GM19438 (cell line): ENCODE data around the gene IQCK.

ENCODE experiments used
- ATAC-seq: cut with Tn5 transposase; IDR thresholded peaks from one replicate; pipeline ENCODE4 v1.9.1; 2021; ENCODE audit warnings: low read depth; ENCODE audit not compliant: unreplicated experiment

Gene IQCK

DNA sequence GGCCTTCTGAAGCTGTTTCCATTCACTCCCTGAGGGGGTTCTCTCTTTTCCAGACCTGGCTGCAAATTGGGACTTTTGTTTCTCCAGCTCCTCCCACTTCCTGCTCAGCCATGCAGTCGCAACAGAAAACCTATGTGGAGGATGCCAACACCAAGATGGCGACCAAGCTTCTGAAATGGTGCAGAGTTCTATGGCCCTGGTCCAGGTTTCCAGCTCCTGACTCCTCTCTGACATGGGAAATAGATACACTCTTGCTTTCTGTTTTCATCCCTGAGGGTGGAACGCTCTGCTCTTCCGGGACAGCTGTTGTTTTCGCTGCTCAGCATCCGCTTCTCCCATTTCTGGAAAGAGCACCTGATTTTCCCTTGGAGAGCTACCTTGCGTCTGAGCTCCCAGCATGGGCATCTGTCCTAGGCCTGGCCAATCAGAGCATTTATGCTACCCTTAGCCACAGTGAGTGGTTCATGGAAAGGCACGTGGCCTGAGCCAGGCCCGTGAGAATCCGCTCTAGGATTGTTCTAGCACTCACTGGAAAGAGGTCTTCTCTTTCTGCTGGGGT lies 158.5 kb downstream of the IQCK start:
- ATAC-seq, result no peak

DNA sequence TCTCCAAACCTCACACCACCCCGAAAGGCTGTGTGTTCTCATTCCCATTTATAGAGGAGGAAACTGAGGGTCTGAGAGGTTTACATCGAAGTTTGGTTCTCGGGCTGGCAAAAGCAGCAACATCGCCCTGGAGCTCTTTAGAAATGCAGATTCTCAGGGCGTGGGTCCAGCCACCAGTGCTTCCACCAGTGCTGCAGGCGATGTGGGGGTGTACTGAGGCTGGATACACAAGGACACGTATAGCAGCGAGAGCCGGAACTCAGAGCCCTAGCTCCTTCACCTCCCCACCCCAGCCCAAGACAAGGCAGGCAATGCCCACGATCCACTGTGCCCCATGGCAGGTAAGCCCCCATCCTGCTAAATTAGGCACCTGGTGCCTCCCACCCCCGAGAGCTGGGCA lies 160.7 kb downstream of the IQCK start:
- ATAC-seq, result no peak

GRCh38 chr16:19879241-19879792 lies 161.2 kb downstream of the IQCK start:
- ATAC-seq, result no peak

DNA sequence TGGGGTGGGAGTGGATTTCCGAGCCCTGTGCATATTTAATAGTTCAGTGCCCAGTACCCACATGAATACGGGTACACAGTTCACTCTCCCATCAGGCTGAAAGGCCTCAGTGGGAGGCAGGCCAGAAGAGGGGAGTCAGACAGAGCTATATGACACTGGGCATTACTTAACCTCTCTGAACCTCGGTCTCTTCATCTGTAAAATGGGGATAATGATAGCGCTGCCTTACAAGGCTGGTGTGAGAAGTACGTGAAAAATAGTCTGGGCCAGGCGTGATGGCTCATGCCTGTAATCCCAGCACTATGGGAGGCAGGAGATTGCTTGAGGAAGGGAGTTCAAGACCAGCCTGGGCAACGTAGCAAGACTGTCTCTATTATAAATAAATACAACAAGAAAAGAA lies 163.0 kb downstream of the IQCK start:
- ATAC-seq, result no peak

GRCh38 chr16:19881783-19882182 lies 163.7 kb downstream of the IQCK start:
- no peak for ATAC-seq

DNA sequence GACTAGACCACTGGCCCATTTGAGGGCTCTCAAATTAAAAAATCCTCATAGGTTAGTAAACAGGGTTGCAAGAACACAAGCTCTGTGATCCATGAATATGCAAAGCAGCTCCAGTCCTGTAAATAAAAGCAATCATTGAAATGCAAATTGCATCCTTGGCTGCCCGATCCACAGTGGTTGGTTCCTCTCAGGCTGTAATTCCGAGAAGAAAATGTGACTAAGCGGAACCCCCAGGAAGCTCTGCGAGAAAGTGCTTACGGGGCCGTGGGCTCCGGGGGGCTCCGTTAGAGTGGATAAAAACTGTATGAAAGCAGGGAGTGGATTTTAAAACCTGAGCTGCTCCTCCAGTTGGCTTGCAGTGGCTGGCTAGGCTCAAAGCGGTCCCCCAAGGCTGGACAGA lies 164.1 kb downstream of the IQCK start:
- ATAC-seq, result no peak

DNA sequence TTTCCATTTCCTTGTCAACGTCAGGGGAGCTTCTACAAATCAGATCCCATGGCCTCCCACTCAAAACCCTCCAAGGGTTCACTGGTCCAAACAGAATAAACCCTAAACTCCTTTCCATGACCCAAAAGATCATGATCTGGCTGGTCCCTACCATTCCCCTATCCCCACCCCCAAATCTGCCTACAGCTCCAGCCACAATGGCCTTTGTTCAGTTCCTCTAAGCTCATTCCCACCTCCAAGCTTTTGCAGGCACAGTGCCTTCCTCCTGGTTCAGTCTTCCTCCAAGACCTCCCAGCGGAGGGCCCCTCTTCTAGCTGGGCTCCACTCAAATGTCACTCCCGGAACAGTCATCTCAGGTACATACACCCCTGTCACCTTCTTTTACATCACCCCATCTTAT lies 164.6 kb downstream of the IQCK start:
- ATAC-seq, result no peak

- no peak for ATAC-seq
Observed at GRCh38 chr16:19883296-19883965, 165.4 kb downstream of the IQCK start.

- no peak for ATAC-seq
Observed at GRCh38 chr16:19883966-19884485, 166.0 kb downstream of the IQCK start.

DNA sequence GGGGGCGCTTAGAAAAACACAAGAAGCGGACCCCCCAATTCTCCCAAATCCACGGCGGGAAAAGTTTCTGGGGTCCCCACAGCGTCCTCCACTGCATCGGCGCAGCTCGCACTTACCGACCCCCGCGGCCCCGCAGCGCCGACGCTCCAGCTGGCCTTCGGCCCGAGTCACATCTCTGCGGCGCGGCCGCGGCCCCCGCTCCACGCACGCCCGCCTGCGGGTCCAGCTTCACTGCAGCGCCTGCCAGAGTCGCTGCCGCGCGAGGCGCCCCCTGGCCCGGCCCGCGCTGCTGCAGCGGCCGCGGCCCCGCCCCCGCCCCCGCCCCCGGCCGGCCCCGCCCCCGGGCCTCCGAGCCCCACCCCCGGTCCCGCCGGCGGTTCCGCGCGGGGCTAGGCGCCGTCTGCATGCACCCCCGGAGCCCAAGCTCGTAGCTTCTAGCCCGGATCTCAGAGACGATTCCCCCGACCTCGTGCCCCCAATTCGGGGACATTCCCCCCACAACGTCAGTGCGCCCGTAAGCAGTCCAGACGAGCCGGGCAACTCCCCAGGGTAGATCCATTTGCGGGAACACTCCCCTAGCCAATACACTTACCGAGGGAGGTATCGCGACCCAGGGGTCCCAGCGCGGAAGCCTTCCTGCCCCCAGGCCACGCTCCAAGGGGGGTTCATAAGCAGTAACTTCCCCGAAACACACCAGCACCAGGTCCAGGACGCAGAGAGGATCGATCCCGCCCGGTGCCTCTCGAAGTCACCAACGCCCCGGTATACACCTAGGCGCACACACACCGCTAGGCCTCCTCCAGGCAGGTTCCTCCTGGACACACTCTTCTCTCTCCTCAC lies 166.8 kb downstream of the IQCK start, which contains the start of gene GPRC5B:
TSS of gene GPRC5B (minus strand) at position 238 of the 840 bp plus-strand sequence. CDS start 12,003 bp downstream, outside the sequence.
- no peak for ATAC-seq

GRCh38 chr16:19885451-19886072 lies 167.5 kb downstream of the IQCK start:
- no peak for ATAC-seq

GRCh38 chr16:19886073-19886941 lies 168.2 kb downstream of the IQCK start:
- no peak for ATAC-seq

- no peak for ATAC-seq
Observed at GRCh38 chr16:19888834-19889233, 170.8 kb downstream of the IQCK start.

DNA sequence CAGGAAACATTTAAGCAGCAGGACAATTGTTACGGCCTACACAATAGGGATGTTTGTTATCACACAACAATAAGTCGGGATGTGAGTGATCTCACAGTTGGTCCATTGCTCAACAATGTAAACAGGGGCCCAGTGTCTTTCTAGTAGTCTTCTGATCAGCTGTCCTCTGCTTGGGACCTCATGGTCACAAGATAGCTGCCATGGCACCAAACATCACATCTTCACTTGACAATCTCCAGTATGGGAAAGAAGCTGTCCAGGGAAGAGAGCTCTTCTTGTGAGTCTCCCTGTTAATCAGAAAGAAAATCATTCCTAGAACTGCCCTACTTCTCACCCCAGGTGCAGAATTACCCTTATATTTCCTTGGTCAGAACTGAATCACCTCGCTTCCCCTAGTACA lies 172.8 kb downstream of the IQCK start:
- no peak for ATAC-seq

DNA sequence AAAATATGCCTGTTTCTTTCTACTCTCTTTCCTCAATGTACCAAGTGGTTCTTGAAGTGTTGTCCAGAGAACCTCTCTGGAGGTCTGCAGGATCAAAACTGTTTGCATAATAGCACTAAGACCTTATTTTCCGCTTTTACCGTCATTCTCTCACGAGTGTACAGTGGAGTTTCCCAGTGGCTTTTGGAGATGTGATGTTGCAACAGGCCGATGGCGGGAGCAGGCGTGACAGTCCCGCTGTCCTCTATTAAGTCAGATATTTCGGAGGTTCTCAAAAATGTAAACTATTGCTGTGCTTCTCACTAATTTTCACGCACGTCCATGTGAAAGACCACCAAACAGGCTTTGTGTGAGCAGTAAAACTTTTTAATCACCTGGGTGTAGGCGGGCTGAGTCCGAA lies 174.8 kb downstream of the IQCK start:
- ATAC-seq, result no peak

DNA sequence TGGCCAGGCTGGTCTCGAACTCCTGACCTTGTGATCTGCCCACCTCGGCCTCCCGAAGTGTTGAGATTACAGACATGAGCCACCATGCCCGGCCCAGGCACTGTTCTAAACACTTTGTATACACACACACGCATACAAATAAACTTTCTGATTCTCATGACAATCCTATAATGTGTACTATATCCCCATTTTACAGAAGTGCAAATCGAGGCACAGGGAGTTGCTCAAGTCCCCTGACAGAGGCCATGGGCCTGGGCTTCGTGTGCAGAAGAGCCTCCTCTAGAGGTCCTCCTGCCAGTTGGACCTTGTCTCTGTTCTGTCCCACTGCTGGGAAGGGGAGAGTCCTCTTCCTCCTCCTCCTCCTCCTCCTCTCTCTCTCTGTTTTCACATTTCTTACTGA lies 176.5 kb downstream of the IQCK start:
- no peak for ATAC-seq

- ATAC-seq, result no peak
Observed at GRCh38 chr16:19896951-19897350, 178.9 kb downstream of the IQCK start.

- ATAC-seq, result no peak
Observed at GRCh38 chr16:19898166-19898565, 180.1 kb downstream of the IQCK start.

GRCh38 chr16:19898924-19899604 lies 181.0 kb downstream of the IQCK start:
- no peak for ATAC-seq
